Measurements from ENCODE around the gene POLK. TPM values are rescaled to one million over a fixed set of nuclear protein-coding genes. Genes with fewer than 3 reads are reported as not detected.
A peak's percentile ranks its signal among the peaks of the same experiment; 100 is the strongest.

POLK gene
- total RNA-seq, 2 experiments from 2014 or later = 16.0 to 29.5 TPM

DNA sequence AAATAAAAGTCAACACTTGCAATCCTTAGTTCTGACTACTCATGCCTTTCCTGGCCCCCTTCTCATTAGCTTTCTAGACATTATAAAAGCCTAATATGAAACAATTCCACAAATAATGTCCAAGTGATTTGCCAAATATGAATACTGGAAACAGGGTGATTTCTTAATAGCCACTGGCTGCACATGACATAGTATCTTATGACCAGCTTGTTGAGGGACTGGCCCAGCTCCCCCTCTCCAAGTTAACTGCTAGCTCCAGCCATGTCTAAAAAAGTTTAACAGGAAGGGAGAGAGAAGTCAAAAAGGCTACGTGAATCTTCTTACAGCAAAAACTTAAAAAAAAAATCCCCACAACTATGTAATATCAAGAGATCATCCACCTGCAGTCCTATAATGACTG lies 1.7 kb upstream of the POLK start:
- ChIA-PET CTCF (ENCODE audit: unreplicated experiment) (no interaction called here), POLR2A (interaction anchor here (1.0 to 2.5 kb wide), 6 partner anchors 14 to 173 kb away, joined by 3 to 9 read pairs (median 4); partner anchors contain the start of gene HMGCR)
- H3K4me1 ChIP-seq (ENCODE audit: insufficient read depth, low read length, poor library complexity, severe bottlenecking) = peaks cover 38% of the 10 kb centered on the region
- intact Hi-C loops (cut with micrococcal nuclease; ENCODE audit: unreplicated experiment) = loop anchor here (2.0 kb wide), 1 partner anchor 173 kb away; the partner anchor contains the start of gene HMGCR
- peak overlapping the region; percentile 99 for H3K4me2 ChIP-seq (ENCODE audit: low read length)
- H3K36me3 ChIP-seq (ENCODE audit: insufficient read depth, low read length) = peaks cover 19% of the 10 kb centered on the region
- H3K79me2 ChIP-seq (ENCODE audit: insufficient read depth, low read depth, low read length) = peaks cover 89% of the 10 kb centered on the region
- peak overlapping the region; percentile 67; the same call in 1 of the 2 replicates for H2AFZ ChIP-seq (ENCODE audit: low read length)
- TF ChIP-seq, protein P1, sequence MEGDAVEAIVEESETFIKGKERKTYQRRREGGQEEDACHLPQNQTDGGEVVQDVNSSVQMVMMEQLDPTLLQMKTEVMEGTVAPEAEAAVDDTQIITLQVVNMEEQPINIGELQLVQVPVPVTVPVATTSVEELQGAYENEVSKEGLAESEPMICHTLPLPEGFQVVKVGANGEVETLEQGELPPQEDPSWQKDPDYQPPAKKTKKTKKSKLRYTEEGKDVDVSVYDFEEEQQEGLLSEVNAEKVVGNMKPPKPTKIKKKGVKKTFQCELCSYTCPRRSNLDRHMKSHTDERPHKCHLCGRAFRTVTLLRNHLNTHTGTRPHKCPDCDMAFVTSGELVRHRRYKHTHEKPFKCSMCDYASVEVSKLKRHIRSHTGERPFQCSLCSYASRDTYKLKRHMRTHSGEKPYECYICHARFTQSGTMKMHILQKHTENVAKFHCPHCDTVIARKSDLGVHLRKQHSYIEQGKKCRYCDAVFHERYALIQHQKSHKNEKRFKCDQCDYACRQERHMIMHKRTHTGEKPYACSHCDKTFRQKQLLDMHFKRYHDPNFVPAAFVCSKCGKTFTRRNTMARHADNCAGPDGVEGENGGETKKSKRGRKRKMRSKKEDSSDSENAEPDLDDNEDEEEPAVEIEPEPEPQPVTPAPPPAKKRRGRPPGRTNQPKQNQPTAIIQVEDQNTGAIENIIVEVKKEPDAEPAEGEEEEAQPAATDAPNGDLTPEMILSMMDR (conservative IDR thresholded peaks at IDR 0.05; ENCODE audit: low read length) = no peak
- no peak for TF ChIP-seq EZH2phosphoT487 (IDR thresholded peaks at IDR 0.05; ENCODE audit: borderline replicate concordance, low read depth, low read length)
- TSS peak; percentile 43 for BruUV-seq (replicated peaks)
- peaks cover 19% of the 10 kb centered on the region; the same call in 1 of the 2 replicates for H3K9me3 ChIP-seq (ENCODE audit: low read length)
- H4K20me1 ChIP-seq (ENCODE audit: insufficient read depth, low read length) = peaks cover 16% of the 10 kb centered on the region; the same call in 1 of the 2 replicates
- DNase-seq (ENCODE audit: low spot score) = no peak
- H3K9me2 ChIP-seq (ENCODE audit: insufficient read depth, low read length) = no peaks in the 10 kb centered on the region; the same call in 1 of the 2 replicates
- peak overlapping the region; percentile 91 for H3K4me3 ChIP-seq (ENCODE audit: low read depth, low read length, poor library complexity, severe bottlenecking)
- H3K27ac ChIP-seq (ENCODE audit: low read depth, low read length, poor library complexity, severe bottlenecking) = peak overlapping the region; percentile 10

DNA sequence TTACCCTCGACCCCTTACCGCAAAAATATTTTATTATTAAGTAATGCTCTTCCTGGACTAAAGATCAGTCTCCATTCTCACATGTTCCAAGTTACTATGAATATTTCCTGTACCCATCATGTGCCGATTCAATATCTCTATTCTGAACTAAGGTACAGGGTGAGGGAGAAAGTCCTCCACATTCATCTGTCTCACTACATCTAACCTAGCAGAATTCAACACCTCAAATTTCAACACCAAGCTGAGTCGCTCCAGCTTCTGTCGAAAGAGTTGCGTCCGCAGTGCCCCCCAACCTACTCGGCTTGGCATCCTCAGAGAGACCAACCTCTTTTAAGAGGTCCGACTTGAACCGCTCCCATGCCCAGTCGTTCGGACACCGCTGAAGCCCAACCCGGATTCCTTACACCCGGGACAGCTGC lies 1.3 kb upstream of the POLK start:
- H3K79me2 ChIP-seq (ENCODE audit: insufficient read depth, low read depth, low read length) = peaks cover 92% of the 10 kb centered on the region
- DNase-seq (ENCODE audit: low spot score) = peak; percentile 35
- H4K20me1 ChIP-seq (ENCODE audit: insufficient read depth, low read length) = peaks cover 16% of the 10 kb centered on the region; the same call in 1 of the 2 replicates
- peak overlapping the region; percentile 67; the same call in 1 of the 2 replicates for H2AFZ ChIP-seq (ENCODE audit: low read length)
- H3K9me3 ChIP-seq (ENCODE audit: low read length) = peaks cover 19% of the 10 kb centered on the region; the same call in 1 of the 2 replicates
- H3K4me1 ChIP-seq (ENCODE audit: insufficient read depth, low read length, poor library complexity, severe bottlenecking) = peaks cover 42% of the 10 kb centered on the region
- H3K4me3 ChIP-seq (ENCODE audit: low read depth, low read length, poor library complexity, severe bottlenecking) = peak overlapping the region; percentile 91
- intact Hi-C loops (cut with micrococcal nuclease; ENCODE audit: unreplicated experiment) = loop anchor here (2.0 kb wide), 1 partner anchor 174 kb away; the partner anchor contains the start of gene HMGCR
- peaks cover 16% of the 10 kb centered on the region for H3K36me3 ChIP-seq (ENCODE audit: insufficient read depth, low read length)
- BruUV-seq (replicated peaks) = no TSS peak
- ChIA-PET CTCF (ENCODE audit: unreplicated experiment) (no interaction called here), POLR2A (interaction anchor here (1.0 to 2.5 kb wide), 5 partner anchors 14 to 102 kb away, joined by 3 to 9 read pairs (median 4); no protein-coding TSS in a partner anchor)
- peak overlapping the region; percentile 99 for H3K4me2 ChIP-seq (ENCODE audit: low read length)
- peak overlapping the region; percentile 54 for H3K27ac ChIP-seq (ENCODE audit: low read depth, low read length, poor library complexity, severe bottlenecking)
- TF ChIP-seq, protein P1 (conservative IDR thresholded peaks at IDR 0.05; ENCODE audit: low read length) = no peak
- no peak for TF ChIP-seq EZH2phosphoT487 (IDR thresholded peaks at IDR 0.05; ENCODE audit: borderline replicate concordance, low read depth, low read length)
- H3K9me2 ChIP-seq (ENCODE audit: insufficient read depth, low read length) = no peaks in the 10 kb centered on the region; the same call in 1 of the 2 replicates
